HepG2 (cell line): Measurements from ENCODE around the gene PCNX4. TPM values are rescaled to one million over a fixed set of nuclear protein-coding genes. Genes with fewer than 3 reads are reported as not detected.

Experiments
- BCL6 ChIP-seq: IDR thresholded peaks from 2 replicates; pipeline ENCODE4 v1.6.1; 2016; ENCODE audit warnings: missing genetic modification reagents, missing compliant biosample characterization
- CAMTA2 ChIP-seq: sonication (generic); formaldehyde crosslinking; IDR thresholded peaks from 2 replicates; pipeline ENCODE4 v1.4.0; 2020; ENCODE audit warnings: mild to moderate bottlenecking, missing genetic modification reagents, borderline replicate concordance
- CCDC6 ChIP-seq: sonication (generic); formaldehyde crosslinking; IDR thresholded peaks from 2 replicates; pipeline ENCODE4 v1.8.1; 2022; ENCODE audit warnings: mild to moderate bottlenecking, missing genetic modification reagents, moderate library complexity
- DPF2 ChIP-seq: sonication (generic); formaldehyde crosslinking; IDR thresholded peaks from 2 replicates; pipeline ENCODE4 v1.4.0; 2020; ENCODE audit warnings: mild to moderate bottlenecking, low read depth, missing genetic modification reagents, borderline replicate concordance
- EP300 ChIP-seq, 3 experiments: sonication (generic) in 1 of 3; formaldehyde crosslinking in 1 of 3; IDR thresholded peaks; 2 replicates each; pipeline versions ENCODE4 v1.5.1 to v1.6.1; 2011 to 2020; ENCODE audit warnings: low read depth in 2 of 3, low read length in 2 of 3, borderline replicate concordance in 1 of 3, improper control_type of control experiment in 1 of 3, mild to moderate bottlenecking in 1 of 3, missing genetic modification reagents in 1 of 3, moderate library complexity in 1 of 3
- GLI4 ChIP-seq: sonication (generic); formaldehyde crosslinking; IDR thresholded peaks from 2 replicates; pipeline ENCODE4 v1.5.1; 2020; ENCODE audit warnings: missing genetic modification reagents, mild to moderate bottlenecking, moderate library complexity, borderline replicate concordance
- HMGXB4 ChIP-seq, 2 experiments: sonication (generic) in 1 of 2; formaldehyde crosslinking in 1 of 2; IDR thresholded peaks; 2 replicates each; pipeline versions ENCODE4 v1.4.0 to v1.6.1; 2018 to 2020; ENCODE audit warnings: missing genetic modification reagents in 2 of 2, borderline replicate concordance in 1 of 2, low read depth in 1 of 2, mild to moderate bottlenecking in 1 of 2, missing biosample characterization in 1 of 2
- ISX ChIP-seq: sonication (generic); formaldehyde crosslinking; conservative IDR thresholded peaks from 2 replicates; pipeline ENCODE4 v1.5.0; 2020; ENCODE audit warnings: missing genetic modification reagents
- MED1 ChIP-seq: sonication (generic); formaldehyde crosslinking; IDR thresholded peaks from 2 replicates; pipeline ENCODE4 v1.4.0; 2020; ENCODE audit warnings: missing genetic modification reagents
- PRDM15 ChIP-seq: sonication (generic); formaldehyde crosslinking; IDR thresholded peaks from 2 replicates; pipeline ENCODE4 v1.4.0; 2020; ENCODE audit warnings: missing genetic modification reagents
- RCOR2 ChIP-seq: IDR thresholded peaks from 2 replicates; pipeline ENCODE4 v1.6.1; 2016; ENCODE audit warnings: missing biosample characterization, missing genetic modification reagents
- RFX5 ChIP-seq: IDR thresholded peaks from 2 replicates; pipeline ENCODE4 v1.6.1; 2011; ENCODE audit warnings: low read depth, low read length, improper control_type of control experiment
- SMAD1 ChIP-seq: sonication (generic); formaldehyde crosslinking; IDR thresholded peaks from 2 replicates; pipeline ENCODE4 v1.4.0; 2020; ENCODE audit warnings: missing genetic modification reagents, low read depth, mild to moderate bottlenecking, borderline replicate concordance
- TBX3 ChIP-seq: fragments of 450-650 bp; IDR thresholded peaks from 2 replicates; pipeline ENCODE4 v1.6.1; 2017; ENCODE audit warnings: antibody characterized with exemption, mild to moderate bottlenecking, inconsistent platforms, borderline replicate concordance
- U2AF1 ChIP-seq: fragments of 200-400 bp; formaldehyde crosslinking; optimal IDR thresholded peaks from 2 replicates; pipeline ENCODE3; 2017; ENCODE audit warnings: mild to moderate bottlenecking, low read depth, low read length
- ZBTB38 ChIP-seq: sonication (generic); formaldehyde crosslinking; IDR thresholded peaks from 2 replicates; pipeline ENCODE4 v1.5.1; 2020; ENCODE audit warnings: mild to moderate bottlenecking, missing genetic modification reagents
- ZFP62 ChIP-seq: sonication (generic); formaldehyde crosslinking; IDR thresholded peaks from 2 replicates; pipeline ENCODE4 v1.4.0; 2020; ENCODE audit warnings: missing genetic modification reagents
- ZNF10 ChIP-seq: sonication (generic); formaldehyde crosslinking; IDR thresholded peaks from 2 replicates; pipeline ENCODE4 v1.4.0; 2020; ENCODE audit warnings: mild to moderate bottlenecking, low read depth, missing genetic modification reagents, borderline replicate concordance
- ZNF143 ChIP-seq: sonication (generic); formaldehyde crosslinking; IDR thresholded peaks from 2 replicates; pipeline ENCODE4 v1.4.0; 2020; ENCODE audit warnings: missing genetic modification reagents
- ZNF670 ChIP-seq: sonication (generic); formaldehyde crosslinking; IDR thresholded peaks from 2 replicates; pipeline ENCODE4 v1.8.0; 2022; ENCODE audit warnings: mild to moderate bottlenecking, missing genetic modification reagents, borderline replicate concordance
- ZNF883 ChIP-seq: sonication (generic); formaldehyde crosslinking; IDR thresholded peaks from 2 replicates; pipeline ENCODE4 v1.5.1; 2020; ENCODE audit warnings: mild to moderate bottlenecking, missing genetic modification reagents; ENCODE audit errors: not compliant biosample characterization
- ZNF891 ChIP-seq: sonication (generic); formaldehyde crosslinking; IDR thresholded peaks from 2 replicates; pipeline ENCODE4 v1.5.0; 2020; ENCODE audit warnings: mild to moderate bottlenecking, missing genetic modification reagents
- ZSCAN12 ChIP-seq: sonication (generic); formaldehyde crosslinking; IDR thresholded peaks from 2 replicates; pipeline ENCODE4 v1.9.0; 2021; ENCODE audit warnings: mild to moderate bottlenecking, missing genetic modification reagents
- polyA plus RNA-seq, 8 experiments: library from polyadenylated mRNA; depleted of rRNA in 3 of 8; stranded (reverse) in 7 of 8; unstranded in 1 of 8; fragments of >200 nt; fragmentation: Illumina TruSeq in 4 of 8; extraction: Trizol in 4 of 8; gene quantifications; 2 replicates each; pipeline versions ENCODE4 v1.2.1 to v1.2.3, GENCODE V29; 2011 to 2016; ENCODE audit warnings: low read depth in 4 of 8, missing spikeins in 1 of 8, mixed read lengths in 1 of 8; ENCODE audit not compliant: insufficient read depth in 1 of 8
- total RNA-seq, 5 experiments: library from RNA; depleted of rRNA; stranded (reverse); fragments of >200 nt; fragmentation: Illumina TruSeq; extraction: Trizol; gene quantifications; 2 replicates each; pipeline ENCODE4 v1.2.3, GENCODE V29; 2016; ENCODE audit warnings: low read depth in 1 of 5

PCNX4 gene
- total and polyA plus RNA-seq, 2 of the 13 experiments (the other 11 are each of a cell fraction or from before 2014, with no cell fraction given): 28.6 to 43.0 TPM

GRCh38 chr14:60091550-60092525 is at the start of gene PCNX4 (continued):
- TF ChIP-seq MED1 (CRISPR knock-in tag) (peak; percentile 85), ZSCAN12 (peak; percentile 4; the same call in 1 of the 2 replicates), TBX3 (no peak), CAMTA2 (no peak), DPF2 (CRISPR knock-in tag) (no peak), ZNF143 (CRISPR knock-in tag) (peak; percentile 83), CCDC6 (CRISPR knock-in tag) (peak; percentile 94), ZNF883 (CRISPR knock-in tag) (peak; percentile 99), GLI4 (peak; percentile 99; the same call in 1 of the 2 replicates), SMAD1 (CRISPR knock-in tag) (peak; percentile 64; the same call in 1 of the 2 replicates), U2AF1 (no peak), PRDM15 (peak; percentile 32; the same call in 1 of the 2 replicates), ZNF10 (CRISPR knock-in tag) (no peak), ZNF670 (CRISPR knock-in tag) (peak; percentile 74; the same call in 1 of the 2 replicates), BCL6 (CRISPR knock-in tag) (0 out of 2 replicates have a peak, but pooled peaks have one; percentile 18), ZBTB38 (CRISPR knock-in tag) (peak; percentile 92), RCOR2 (CRISPR knock-in tag) (0 out of 2 replicates have a peak, but pooled peaks have one; percentile 47), RFX5 (no peak), ISX (CRISPR knock-in tag) (peak; percentile 29; the same call in 1 of the 2 replicates), ZNF891 (CRISPR knock-in tag) (peak; percentile 99), ZFP62 (CRISPR knock-in tag) (no peak), EP300 (IDR thresholded peaks at IDR 0.05; ENCODE audit: low read depth in 2 of 2, low read length in 2 of 2) (0 out of 4 replicates have a peak, but pooled peaks of 1 of the 2 experiments have one; percentile 12), EP300 (CRISPR knock-in tag; IDR thresholded peaks at IDR 0.05; ENCODE audit: borderline replicate concordance) (no peak), HMGXB4 (CRISPR knock-in tag; IDR thresholded peaks at IDR 0.05; ENCODE audit: borderline replicate concordance in 1 of 2, low read depth in 1 of 2) (peak; percentile 90 to 97)
